Daoy (cell line): ENCODE measurements around the gene HM13. TPM values are rescaled to one million over a fixed set of nuclear protein-coding genes. Genes with fewer than 3 reads are reported as not detected.
A peak's percentile ranks its signal among the peaks of the same experiment; 100 is the strongest.
"Not testable (repeated sequence)": the region's sequence is repeated elsewhere in the genome, so short reads cannot be mapped to it uniquely, and the experiment has no call there.

ENCODE experiments used
- DNase-seq: peaks from one replicate; pipeline ENCODE4 v3.0.0-alpha.2; 2015; ENCODE audit warnings: low read depth
- total RNA-seq: library from RNA; depleted of rRNA; stranded (reverse); fragments of >200 nt; shearing (Covaris generic); gene quantifications from 2 replicates; pipeline ENCODE4 v1.2.3, GENCODE V29; 2014

Gene HM13
- total RNA-seq, 1 experiment from 2014 or later = 34.8 TPM

DNA sequence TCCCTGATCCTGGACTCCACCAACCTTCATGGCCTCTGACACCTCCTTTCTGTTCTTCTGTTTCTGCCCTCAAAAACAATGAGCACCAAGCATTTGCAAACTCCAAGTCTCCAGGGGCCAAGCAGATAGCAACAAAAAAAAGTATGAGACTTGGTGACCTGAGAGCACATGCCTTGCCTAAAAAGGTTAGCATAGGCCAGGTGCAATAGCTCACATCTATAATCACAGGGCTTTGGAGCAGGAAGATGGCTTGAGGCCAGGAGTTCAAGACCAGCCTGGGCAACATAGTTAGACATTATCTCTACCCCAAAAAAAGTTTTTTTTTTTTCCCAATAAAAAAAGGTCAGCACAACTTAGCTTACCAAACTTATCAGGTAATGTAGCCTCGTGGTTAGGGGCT, 13.7 kb upstream of the HM13 start:
- no peak for DNase-seq

- peak; percentile 85 for DNase-seq
These were observed 11.2 kb upstream of the HM13 start for GRCh38 chr20:31502884-31503673.

- no peak for DNase-seq
These were observed 8.3 kb upstream of the HM13 start for GRCh38 chr20:31505903-31506302.

DNA sequence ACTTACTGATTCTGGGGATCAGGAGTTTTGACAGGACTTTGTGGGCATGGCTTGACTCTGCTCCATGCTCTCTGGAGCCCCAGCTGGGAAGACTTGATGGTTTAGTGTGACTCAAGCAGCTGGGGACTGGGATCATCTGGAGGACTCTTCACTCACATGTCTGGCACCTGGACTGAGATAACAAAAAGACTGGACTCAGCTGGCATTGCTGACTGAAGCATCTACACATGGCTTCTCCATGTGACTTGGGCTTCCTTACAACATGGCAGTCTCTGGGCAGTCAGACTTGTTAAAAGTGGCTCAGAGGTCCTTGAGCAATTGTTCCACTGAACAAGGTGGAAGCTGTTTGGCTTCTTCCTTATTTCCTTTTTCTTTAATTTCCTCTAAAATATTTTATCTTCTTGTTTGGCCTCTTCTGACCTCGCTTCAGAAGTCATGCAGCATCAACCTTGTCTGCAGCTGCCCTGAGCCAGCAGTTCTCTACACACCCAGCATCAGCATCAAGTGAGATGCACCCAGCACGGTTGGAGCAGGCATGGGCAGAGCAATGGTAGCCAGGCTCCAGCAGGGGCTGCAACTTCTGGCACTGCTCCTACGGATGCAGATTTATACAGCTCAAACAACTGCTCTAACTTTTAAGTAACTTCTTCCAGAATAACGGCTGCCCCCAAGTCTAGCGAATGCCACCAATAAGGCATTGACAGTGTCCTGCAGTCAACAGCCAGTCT, 5.6 kb upstream of the HM13 start:
- no peak for DNase-seq

DNA sequence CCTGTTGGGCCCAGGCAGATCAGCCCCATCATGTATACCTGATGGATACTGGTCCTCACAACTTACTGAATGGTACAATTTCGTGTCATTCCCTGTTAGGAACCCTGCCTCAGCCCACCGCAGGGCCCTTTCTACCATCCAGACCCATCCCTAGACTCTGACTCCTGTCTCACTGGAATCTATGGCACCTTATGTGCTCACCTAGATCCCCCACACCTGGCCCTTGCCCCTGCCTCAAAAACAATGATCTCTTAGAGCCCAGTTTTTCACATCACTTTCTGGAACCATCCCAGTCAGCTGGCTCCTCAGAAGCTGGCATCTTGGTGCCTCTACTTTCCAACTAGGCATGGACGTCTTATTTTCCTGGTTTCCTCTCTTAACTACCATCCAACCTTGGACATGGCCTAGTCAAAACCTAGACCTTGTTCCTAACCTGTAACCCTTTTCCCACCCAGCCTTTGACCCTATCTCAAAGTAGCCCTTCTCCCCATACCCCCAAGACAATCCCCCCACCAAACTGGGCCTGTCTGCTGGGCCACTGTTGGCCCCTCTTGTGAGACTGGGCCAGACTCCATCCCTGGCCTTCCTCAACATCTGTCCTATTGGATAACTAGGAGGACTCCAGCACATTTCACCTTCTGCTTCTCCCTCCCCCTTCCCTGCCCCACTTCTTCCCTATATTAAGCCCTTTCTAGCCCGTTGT, 981 bp downstream of the HM13 start:
- no peak for DNase-seq

DNA sequence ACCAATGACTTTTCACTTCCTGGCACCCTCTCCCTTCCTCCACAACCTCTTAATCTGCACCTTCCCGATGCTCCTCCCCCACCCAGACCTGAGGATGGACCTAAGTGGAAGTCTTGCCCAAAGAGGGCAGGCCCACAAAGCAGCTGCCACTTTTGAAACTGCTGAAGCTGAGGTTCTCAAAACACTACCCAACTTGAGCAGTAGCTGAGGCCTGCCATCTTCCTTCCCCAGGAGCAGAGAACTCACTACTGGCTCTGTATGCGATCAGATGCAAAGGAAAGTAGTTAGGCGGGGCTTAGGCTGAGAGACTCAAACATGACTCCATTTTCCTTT, 1.5 kb downstream of the HM13 start:
- no peak for DNase-seq

DNA sequence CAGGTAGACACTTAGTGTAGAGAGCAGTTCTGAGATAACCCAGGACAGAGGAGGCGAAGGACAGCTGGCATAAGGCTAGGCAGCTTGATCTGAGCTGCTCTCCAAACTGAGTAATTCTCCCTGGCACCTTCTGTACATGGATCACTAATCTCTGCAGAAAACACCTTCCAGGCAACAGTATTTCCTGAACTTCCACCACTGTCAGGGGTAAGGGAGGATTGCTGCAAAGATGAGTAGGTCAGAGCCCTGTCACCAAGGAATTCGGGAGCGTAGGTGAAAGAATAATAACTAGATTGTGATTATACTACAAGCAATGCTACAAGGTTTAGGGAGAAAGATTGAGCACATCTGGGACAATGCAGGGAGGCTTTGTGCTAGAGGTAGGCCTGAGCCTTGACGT, 1.9 kb downstream of the HM13 start:
- no peak for DNase-seq

DNA sequence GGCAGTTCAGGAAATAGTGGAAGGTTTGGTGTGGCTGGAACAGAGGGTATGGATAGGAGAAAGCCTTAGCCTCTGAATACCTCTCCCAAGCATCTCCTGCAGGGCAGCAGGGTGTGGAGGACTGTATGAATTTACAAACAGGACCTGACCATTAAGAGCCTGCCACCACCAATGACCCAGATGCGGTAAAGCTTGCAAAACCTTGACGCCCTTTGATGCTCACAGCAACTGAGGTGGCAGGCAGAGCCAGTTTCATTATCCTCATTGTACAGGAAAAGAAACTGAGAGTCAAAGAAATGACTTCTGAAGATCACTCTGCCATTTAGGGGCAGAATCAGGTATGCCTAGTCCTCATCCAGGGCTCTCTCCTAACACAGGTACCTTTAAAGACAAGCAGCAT, 2.4 kb downstream of the HM13 start:
- DNase-seq = no peak

DNA sequence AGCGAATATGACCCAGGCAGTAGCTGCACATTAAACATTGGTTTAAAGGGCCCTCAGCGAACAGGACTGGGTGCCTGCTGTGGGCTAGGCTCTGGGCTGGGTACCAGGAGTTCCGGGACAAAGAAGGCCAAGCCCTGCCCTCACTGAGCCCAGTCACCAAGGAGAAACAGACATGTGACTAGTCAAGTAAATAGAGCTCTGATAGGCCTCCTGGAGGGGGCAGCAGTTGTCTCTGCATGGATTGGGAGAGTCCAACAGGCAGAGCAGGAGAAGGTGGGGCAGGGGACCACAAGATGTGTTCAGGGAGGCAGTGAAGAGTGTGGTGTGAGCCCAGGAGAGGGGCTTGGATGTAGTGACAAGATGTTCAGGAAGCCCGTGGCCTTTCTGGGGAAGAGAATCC, 3.1 kb downstream of the HM13 start:
- DNase-seq = peak; percentile 36

DNA sequence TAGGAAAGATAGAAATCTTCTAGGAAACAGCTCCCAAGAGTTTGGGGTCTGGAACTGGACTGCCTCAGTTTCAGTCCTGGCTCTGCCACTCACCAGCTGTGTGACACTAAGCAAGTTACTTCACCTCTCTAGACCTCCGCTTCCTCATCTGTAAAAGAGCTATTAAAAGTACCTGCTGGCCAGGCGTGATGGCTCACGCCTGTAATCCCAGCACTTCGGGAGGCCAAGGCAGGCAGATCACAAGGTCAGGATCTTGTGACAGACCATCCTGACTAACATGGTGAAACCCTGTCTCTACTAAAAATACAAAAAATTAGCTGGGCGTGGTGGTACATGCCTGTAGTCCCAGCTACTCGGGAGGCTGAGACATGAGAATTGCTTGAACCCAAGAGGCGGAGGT, 7.0 kb downstream of the HM13 start:
- not testable (repeated sequence) for DNase-seq

DNA sequence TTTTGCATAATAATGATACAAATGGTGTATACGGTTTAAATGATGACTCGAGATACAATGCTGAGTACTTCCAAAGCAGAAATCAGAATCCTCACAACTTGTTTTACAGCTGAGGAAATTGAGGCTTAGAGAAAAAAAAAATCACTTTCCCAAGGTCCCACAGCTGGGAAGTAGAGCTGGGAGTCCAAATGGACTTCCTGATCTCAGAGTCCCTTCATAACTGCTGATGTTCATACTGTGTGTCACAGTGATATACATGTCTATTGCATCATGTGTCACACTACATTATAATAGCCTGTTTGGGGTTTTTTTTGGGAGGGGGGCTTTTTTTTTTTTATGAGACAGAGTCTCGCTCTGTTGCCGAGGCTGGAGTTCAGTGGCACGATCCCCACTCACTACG, 8.5 kb downstream of the HM13 start:
- no peak for DNase-seq

- no peak for DNase-seq
These were observed 9.4 kb downstream of the HM13 start for GRCh38 chr20:31523361-31524283.

DNA sequence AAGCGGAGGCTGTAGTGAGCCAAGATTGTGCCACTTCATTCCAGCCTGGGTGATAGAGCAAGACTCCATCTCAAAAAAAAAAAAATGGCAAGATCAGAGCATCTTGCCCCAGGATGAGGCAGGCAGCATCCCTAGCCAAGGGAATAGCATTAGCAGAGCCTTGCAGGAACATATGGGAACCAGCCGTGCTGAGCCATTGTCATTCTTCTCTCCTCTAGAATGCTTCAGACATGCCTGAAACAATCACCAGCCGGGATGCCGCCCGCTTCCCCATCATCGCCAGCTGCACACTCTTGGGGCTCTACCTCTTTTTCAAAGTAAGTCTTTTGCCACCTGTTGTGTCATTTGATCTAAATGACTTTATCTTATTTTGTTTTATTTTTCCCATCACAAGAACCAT, 13.0 kb downstream of the HM13 start:
- DNase-seq = no peak

DNA sequence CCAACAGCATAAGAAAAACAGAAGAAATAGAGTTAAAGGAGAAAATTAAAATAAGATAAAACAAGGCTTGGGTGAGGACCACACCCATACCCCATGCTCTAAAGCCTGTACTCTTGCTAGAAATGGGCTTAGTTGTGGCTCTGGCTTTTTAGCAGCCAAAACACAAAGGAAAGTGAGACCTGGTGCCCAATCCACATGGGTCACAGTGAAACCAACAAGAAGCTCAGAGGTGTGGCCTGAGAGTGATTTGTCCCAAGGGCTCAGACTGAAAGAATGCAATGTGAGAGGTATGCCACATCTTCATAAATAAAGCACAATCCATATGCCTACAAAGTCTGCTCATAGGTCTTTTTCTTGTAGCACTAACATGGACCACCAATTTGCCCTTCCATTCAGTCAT, 21.1 kb downstream of the HM13 start:
- DNase-seq = no peak

DNA sequence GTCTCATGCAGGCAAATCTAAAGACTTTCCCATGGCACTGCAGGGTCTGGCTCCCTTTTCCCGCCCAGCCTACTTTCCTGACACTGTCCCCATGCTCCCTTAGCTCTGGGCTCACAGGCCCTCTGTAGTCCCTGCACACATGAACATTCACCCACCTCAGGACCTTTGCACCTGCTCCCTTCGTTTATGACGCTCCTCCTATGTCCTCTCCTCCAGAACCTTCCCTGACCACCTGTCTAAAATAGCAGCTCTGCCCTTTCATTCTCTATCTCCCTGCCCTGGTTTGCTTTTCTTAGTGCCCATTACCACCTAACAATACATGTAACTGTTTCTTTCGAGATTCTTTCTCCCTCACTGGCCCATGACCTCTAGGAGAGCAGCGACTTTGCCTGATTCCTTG, 22.3 kb downstream of the HM13 start:
- DNase-seq = no peak

DNA sequence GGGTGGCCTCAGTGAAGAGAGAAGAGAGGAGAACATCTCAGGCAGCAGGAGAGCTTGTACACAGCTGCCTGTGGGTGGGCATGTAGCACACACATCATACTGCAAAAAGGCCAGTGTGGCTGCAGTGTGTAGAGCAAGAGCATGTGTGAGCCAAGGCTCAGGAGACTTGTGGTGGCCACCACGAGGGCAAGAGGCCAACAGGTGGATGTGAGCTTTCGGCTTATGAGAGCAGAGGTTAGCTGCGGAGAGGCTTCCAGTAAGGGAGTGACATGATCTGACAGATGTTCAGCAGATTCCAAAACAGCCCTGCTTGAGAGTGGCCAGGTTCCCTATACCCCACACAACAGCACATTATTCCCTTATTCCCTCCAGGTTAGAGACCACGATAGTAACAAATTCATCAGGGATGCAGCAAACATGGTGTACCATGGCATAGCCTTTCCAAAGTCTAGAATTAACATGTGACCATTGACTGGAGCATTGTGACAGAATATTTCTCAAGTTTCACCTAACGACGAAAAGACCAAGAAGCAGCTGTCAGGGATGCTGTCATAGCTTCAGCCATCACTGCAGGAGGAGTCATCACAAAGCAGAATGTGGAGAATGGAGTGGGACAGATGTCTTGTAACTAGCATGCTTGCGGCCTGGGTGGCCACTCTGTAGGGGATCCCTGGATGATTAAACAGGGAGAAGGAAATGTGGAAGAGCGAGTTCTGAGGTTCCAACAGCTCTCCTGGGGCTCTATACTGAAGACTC, 23.1 kb downstream of the HM13 start:
- DNase-seq = no peak

DNA sequence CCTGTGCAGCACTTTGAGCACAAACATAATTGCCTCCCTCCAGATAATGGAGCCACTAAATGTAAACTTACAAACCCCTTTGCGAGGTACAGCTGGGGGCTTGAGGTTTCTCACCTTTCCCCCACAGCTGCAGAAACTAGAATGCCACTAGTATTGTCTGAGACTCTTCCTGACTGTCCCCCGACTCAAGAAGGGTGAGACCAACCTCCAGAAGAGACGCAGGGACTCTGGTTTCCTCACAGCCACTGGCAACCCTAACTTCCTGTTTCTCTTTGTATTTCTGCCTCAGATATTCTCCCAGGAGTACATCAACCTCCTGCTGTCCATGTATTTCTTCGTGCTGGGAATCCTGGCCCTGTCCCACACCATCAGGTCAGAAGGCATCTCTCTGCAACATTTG, 23.6 kb downstream of the HM13 start:
- DNase-seq = no peak

DNA sequence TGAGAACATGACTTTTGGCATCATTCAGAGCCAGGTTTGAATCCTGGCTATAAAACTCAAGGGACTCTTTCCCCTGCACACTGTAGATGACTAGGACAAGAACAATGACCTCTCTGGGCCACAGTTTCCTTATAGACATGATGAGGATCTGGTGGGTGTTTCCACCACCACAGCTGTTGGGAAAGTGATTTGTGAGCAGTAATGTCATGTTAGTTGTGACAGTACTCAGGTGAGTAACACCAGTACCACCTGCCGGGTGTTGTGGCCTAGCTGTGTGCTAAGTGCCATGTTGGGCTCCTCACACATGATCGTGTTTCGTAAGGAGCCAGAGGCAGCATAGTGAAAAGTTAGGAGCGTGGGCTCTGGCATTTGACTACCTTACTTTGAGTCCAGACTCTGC, 24.1 kb downstream of the HM13 start:
- DNase-seq = no peak

DNA sequence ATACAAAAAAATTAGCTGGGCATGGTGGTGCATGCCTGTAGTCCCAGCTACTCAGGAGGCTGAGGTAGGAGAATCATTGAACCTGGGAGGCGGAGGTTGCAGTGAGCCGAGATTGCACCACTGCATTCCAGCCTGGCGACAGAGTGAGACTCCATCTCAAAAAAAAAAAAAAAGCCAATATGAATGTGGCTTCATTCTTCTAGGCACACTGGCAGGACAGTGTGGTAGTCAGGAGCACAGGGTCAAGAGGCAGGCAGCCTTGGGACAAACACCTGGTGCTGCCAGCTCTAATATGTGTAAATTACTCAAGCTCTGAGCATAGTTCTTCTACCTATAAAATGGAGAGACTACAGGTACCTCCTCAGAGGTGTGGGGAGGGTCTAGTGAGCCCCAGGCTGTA, 25.4 kb downstream of the HM13 start:
- not testable (repeated sequence) for DNase-seq

DNA sequence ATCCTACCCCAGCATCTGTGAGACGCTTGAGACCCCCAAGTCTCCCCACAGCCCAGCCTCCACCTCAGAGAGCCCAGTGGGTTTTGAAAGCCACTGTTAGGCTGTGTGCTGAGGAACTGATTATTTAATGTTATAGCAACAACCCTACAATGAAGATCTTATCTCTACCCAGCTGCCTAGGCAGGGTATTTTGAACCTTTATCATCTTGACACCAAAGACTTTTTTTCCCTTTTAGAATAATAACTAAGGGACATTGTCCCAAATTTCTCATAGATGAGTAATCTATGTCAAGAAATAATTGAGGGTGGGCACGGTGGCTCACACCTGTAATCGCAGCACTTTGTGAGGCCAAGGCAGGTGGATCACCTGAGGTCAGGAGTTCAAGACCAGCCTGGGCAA, 26.2 kb downstream of the HM13 start:
- DNase-seq = no peak

- no peak for DNase-seq
These were observed 28.1 kb downstream of the HM13 start for GRCh38 chr20:31542201-31542842.
